ENCODE results near the gene SPSB1.
"Not testable (repeated sequence)": the region's sequence is repeated elsewhere in the genome, so short reads cannot be mapped to it uniquely, and the experiment has no call there.

DNA sequence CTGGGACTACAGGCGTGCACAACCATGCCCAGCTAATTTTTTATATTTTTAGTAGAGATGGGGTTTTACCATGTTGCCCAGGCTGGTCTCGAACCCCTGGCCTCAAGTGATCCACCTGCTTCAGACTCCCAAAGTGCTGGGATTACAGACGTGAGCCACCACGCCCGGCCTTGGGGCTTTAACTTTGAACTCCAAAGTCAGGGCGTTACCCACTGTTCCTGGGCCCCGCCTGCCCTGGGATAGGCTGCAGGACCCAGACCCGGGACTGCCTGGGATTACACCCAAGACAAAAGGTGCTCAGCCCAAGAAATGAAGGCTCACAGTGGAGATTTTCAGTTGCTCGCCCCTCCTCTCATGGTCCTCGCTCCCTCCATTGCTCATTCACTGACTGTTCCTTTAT lies 92.7 kb downstream of the SPSB1 start:
- TF ChIP-seq, protein P1, sequence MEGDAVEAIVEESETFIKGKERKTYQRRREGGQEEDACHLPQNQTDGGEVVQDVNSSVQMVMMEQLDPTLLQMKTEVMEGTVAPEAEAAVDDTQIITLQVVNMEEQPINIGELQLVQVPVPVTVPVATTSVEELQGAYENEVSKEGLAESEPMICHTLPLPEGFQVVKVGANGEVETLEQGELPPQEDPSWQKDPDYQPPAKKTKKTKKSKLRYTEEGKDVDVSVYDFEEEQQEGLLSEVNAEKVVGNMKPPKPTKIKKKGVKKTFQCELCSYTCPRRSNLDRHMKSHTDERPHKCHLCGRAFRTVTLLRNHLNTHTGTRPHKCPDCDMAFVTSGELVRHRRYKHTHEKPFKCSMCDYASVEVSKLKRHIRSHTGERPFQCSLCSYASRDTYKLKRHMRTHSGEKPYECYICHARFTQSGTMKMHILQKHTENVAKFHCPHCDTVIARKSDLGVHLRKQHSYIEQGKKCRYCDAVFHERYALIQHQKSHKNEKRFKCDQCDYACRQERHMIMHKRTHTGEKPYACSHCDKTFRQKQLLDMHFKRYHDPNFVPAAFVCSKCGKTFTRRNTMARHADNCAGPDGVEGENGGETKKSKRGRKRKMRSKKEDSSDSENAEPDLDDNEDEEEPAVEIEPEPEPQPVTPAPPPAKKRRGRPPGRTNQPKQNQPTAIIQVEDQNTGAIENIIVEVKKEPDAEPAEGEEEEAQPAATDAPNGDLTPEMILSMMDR (conservative IDR thresholded peaks at IDR 0.05) = not testable (repeated sequence)
- not testable (repeated sequence) for TF ChIP-seq EZH2 (IDR thresholded peaks at IDR 0.05; ENCODE audit: low read depth)
